Caco-2 (cell line): ENCODE data around the gene CMC2. TPM values are rescaled to one million over a fixed set of nuclear protein-coding genes. Genes with fewer than 3 reads are reported as not detected.

ENCODE experiments used
- BruUV-seq: library from RNA; stranded (reverse); fragments of 400-500 nt; replicated peaks from 2 replicates; lab custom pipeline; 2021; lab: Mats Ljungman, UMichigan
- CTCF ChIA-PET: fragments of 300-600 bp; sonication (Branson Sonifier 250); formaldehyde crosslinking; loops from one replicate; lab custom pipeline; 2022; ENCODE audit warnings: antibody characterized with exemption; lab: Charles Lee
- POLR2A ChIA-PET: fragments of 300-600 bp; sonication (Branson Sonifier 250); formaldehyde crosslinking; loops from one replicate; lab custom pipeline; 2022; ENCODE audit warnings: antibody characterized with exemption; lab: Charles Lee
- DNase-seq, 2 experiments: peaks; one replicate each; pipeline versions ENCODE4 v3.0.0 to v3.0.0-alpha.2; 2020 to 2022
- H3K27me3 ChIP-seq: replicated peaks from 2 replicates; pipeline ENCODE4 v1.6.0; 2011; ENCODE audit warnings: low read length; ENCODE audit not compliant: control insufficient read depth, insufficient read depth
- H3K36me3 ChIP-seq: 2 replicates; pipeline ENCODE4 v1.5.1; 2011; ENCODE audit warnings: low read length; ENCODE audit not compliant: control insufficient read depth, insufficient read depth
- H3K4me1 ChIP-seq: fragments of 250-450 bp; sonication (Bioruptor Pico); 2 replicates; pipeline ENCODE4 v1.5.1; 2020; ENCODE audit warnings: mild to moderate bottlenecking
- H3K4me3 ChIP-seq: 2 replicates; pipeline ENCODE4 v1.5.1; 2011; ENCODE audit warnings: low read depth, mild to moderate bottlenecking, control low read depth, low read length
- H3K9me3 ChIP-seq: fragments of 250-450 bp; sonication (Bioruptor Pico); 2 replicates; pipeline ENCODE4 v1.5.1; 2020; ENCODE audit warnings: mild to moderate bottlenecking, moderate library complexity
- H3K27ac Mint-ChIP-seq: one replicate; pipeline ENCODE4 v1.8.0; 2022; ENCODE audit warnings: mixed read lengths; ENCODE audit not compliant: unreplicated experiment
- H3K27me3 Mint-ChIP-seq: one replicate; pipeline ENCODE4 v1.8.0; 2022; ENCODE audit warnings: mixed read lengths; ENCODE audit not compliant: insufficient read depth, unreplicated experiment
- H3K36me3 Mint-ChIP-seq: one replicate; pipeline ENCODE4 v1.8.0; 2022; ENCODE audit warnings: mild to moderate bottlenecking, mixed read lengths; ENCODE audit not compliant: insufficient read depth, unreplicated experiment
- H3K4me1 Mint-ChIP-seq: one replicate; pipeline ENCODE4 v1.8.0; 2022; ENCODE audit warnings: low read depth, mixed read lengths; ENCODE audit not compliant: unreplicated experiment
- H3K4me3 Mint-ChIP-seq: one replicate; pipeline ENCODE4 v1.8.0; 2022; ENCODE audit warnings: mild to moderate bottlenecking, moderate library complexity, mixed read lengths; ENCODE audit not compliant: unreplicated experiment
- H3K9me3 Mint-ChIP-seq: one replicate; pipeline ENCODE4 v1.8.0; 2022; ENCODE audit warnings: mixed read lengths; ENCODE audit not compliant: unreplicated experiment
- CTCF ChIP-seq, 2 experiments: fragments of 200-600 bp in 1 of 2; IDR thresholded peaks; 1 replicate in 1 of 2; 2 replicates in 1 of 2; pipeline versions ENCODE4 v1.5.1 to v1.8.0; 2011 to 2022; ENCODE audit warnings: antibody characterized with exemption in 1 of 2, control low read depth in 1 of 2, inconsistent platforms in 1 of 2, low read depth in 1 of 2, low read length in 1 of 2, mild to moderate bottlenecking in 1 of 2, moderate library complexity in 1 of 2; ENCODE audit not compliant: insufficient read depth in 1 of 2, severe bottlenecking in 1 of 2, unreplicated experiment in 1 of 2
- intact Hi-C: fragments of 100-400 bp; cut with micrococcal nuclease; formaldehyde crosslinking; loops from one replicate; pipeline ENCODE4 v1.10.0; 2022; ENCODE audit not compliant: unreplicated experiment
- total RNA-seq: library from RNA; stranded (reverse); gene quantifications from 2 replicates; pipeline ENCODE4 v1.2.3, GENCODE V29; 2022

Gene CMC2
- total RNA-seq, 1 experiment from 2014 or later = 94.1 TPM

GRCh38 chr16:80964351-80964750 lies 42.3 kb downstream of the CMC2 start:
- Mint-ChIP-seq H3K4me3 (no peak overlapping the region), H3K27ac (no peak overlapping the region), H3K36me3 (peaks cover 29% of the 10 kb centered on the region), H3K27me3 (no peaks in the 10 kb centered on the region), H3K9me3 (peaks cover 24% of the 10 kb centered on the region), H3K4me1 (peaks cover 11% of the 10 kb centered on the region)
- no TSS peak for BruUV-seq
- ChIA-PET POLR2A (interaction anchor here (0.6 kb wide), 1 partner anchor 27 kb away, joined by 4 read pairs; no protein-coding TSS in a partner anchor), CTCF (no interaction called here)
- no peak for DNase-seq
- intact Hi-C loops = no loop called here
- H3K36me3 ChIP-seq = no peaks in the 10 kb centered on the region
- peaks cover 7% of the 10 kb centered on the region; the same call in 1 of the 2 replicates for H3K4me1 ChIP-seq
- no peak overlapping the region for H3K4me3 ChIP-seq
- H3K9me3 ChIP-seq = peaks cover 12% of the 10 kb centered on the region
- H3K27me3 ChIP-seq = no peaks in the 10 kb centered on the region
- TF ChIP-seq CTCF (IDR thresholded peaks at IDR 0.05; ENCODE audit: insufficient read depth in 1 of 2, low read depth in 1 of 2, low read length in 1 of 2, severe bottlenecking in 1 of 2, unreplicated experiment in 1 of 2) = no peak

GRCh38 chr16:80962879-80963278 lies 43.8 kb downstream of the CMC2 start:
- no peaks in the 10 kb centered on the region for H3K4me1 ChIP-seq
- ChIA-PET CTCF (no interaction called here), POLR2A (no interaction called here)
- peaks cover 33% of the 10 kb centered on the region for H3K9me3 Mint-ChIP-seq
- no peak for TF ChIP-seq CTCF (IDR thresholded peaks at IDR 0.05; ENCODE audit: insufficient read depth in 1 of 2, low read depth in 1 of 2, low read length in 1 of 2, severe bottlenecking in 1 of 2, unreplicated experiment in 1 of 2)
- no peak overlapping the region for H3K27ac Mint-ChIP-seq
- H3K9me3 ChIP-seq = peaks cover 12% of the 10 kb centered on the region
- no peak for DNase-seq
- no peaks in the 10 kb centered on the region for H3K4me1 Mint-ChIP-seq
- H3K27me3 Mint-ChIP-seq = no peaks in the 10 kb centered on the region
- H3K36me3 ChIP-seq = no peaks in the 10 kb centered on the region
- no peak overlapping the region for H3K4me3 ChIP-seq
- BruUV-seq = no TSS peak
- peaks cover 15% of the 10 kb centered on the region for H3K36me3 Mint-ChIP-seq
- no peak overlapping the region for H3K4me3 Mint-ChIP-seq
- intact Hi-C loops = no loop called here
- no peaks in the 10 kb centered on the region for H3K27me3 ChIP-seq

GRCh38 chr16:80958284-80958683 lies 48.4 kb downstream of the CMC2 start:
- peaks cover 23% of the 10 kb centered on the region for H3K9me3 ChIP-seq
- H3K27ac Mint-ChIP-seq = no peak overlapping the region
- no peaks in the 10 kb centered on the region for H3K4me1 ChIP-seq
- POLR2A ChIA-PET = no interaction called here
- no peaks in the 10 kb centered on the region for H3K36me3 Mint-ChIP-seq
- no peak for DNase-seq
- H3K27me3 ChIP-seq = no peaks in the 10 kb centered on the region
- H3K36me3 ChIP-seq = no peaks in the 10 kb centered on the region
- intact Hi-C loops = no loop called here
- H3K4me1 Mint-ChIP-seq = no peaks in the 10 kb centered on the region
- H3K4me3 ChIP-seq = no peak overlapping the region
- CTCF ChIA-PET = no interaction called here
- no peak overlapping the region for H3K4me3 Mint-ChIP-seq
- H3K9me3 Mint-ChIP-seq = peaks cover 52% of the 10 kb centered on the region
- no peaks in the 10 kb centered on the region for H3K27me3 Mint-ChIP-seq
- BruUV-seq = no TSS peak
- TF ChIP-seq CTCF (IDR thresholded peaks at IDR 0.05; ENCODE audit: insufficient read depth in 1 of 2, low read depth in 1 of 2, low read length in 1 of 2, severe bottlenecking in 1 of 2, unreplicated experiment in 1 of 2) = no peak
